Measurements from ENCODE around the gene ULK4. TPM values are rescaled to one million over a fixed set of nuclear protein-coding genes. Genes with fewer than 3 reads are reported as not detected.

The ULK4 gene
- total RNA-seq, 4 donors from 2014 or later = 8.4 to 43.8 (median 20.8) TPM

DNA sequence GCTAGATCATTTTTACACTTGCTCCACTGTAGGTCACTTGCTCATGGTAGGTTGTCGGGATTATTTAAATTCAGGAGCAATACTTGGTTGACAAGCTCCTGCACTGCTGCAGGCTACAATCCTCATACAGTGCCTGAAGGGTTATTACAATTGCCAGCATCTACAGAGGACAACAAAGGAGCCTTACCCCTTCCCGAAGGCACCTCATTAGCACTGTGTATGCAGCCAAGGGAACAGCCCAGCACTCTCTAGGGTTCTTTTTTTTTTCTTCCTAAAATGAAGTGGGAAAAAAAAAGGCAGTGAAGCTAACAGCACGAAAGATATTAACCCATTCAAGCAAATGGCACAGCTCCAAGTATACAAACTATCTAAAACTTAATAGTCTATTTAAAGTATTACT is 142.7 kb downstream of the ULK4 start:
- Histone ChIP-seq H3K9me3 (no peaks in the 10 kb centered on the region), H3K4me3 (no peak overlapping the region), H3K4me1 (no peaks in the 10 kb centered on the region), H3K36me3 (no peaks in the 10 kb centered on the region), H3K27me3 (no peaks in the 10 kb centered on the region), H3K27ac (no peak overlapping the region)
- TF ChIP-seq, protein P1, sequence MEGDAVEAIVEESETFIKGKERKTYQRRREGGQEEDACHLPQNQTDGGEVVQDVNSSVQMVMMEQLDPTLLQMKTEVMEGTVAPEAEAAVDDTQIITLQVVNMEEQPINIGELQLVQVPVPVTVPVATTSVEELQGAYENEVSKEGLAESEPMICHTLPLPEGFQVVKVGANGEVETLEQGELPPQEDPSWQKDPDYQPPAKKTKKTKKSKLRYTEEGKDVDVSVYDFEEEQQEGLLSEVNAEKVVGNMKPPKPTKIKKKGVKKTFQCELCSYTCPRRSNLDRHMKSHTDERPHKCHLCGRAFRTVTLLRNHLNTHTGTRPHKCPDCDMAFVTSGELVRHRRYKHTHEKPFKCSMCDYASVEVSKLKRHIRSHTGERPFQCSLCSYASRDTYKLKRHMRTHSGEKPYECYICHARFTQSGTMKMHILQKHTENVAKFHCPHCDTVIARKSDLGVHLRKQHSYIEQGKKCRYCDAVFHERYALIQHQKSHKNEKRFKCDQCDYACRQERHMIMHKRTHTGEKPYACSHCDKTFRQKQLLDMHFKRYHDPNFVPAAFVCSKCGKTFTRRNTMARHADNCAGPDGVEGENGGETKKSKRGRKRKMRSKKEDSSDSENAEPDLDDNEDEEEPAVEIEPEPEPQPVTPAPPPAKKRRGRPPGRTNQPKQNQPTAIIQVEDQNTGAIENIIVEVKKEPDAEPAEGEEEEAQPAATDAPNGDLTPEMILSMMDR (IDR thresholded peaks at IDR 0.05) = no peak
- TF ChIP-seq POLR2A (IDR thresholded peaks at IDR 0.05) = no peak
- DNase-seq = no peak

DNA sequence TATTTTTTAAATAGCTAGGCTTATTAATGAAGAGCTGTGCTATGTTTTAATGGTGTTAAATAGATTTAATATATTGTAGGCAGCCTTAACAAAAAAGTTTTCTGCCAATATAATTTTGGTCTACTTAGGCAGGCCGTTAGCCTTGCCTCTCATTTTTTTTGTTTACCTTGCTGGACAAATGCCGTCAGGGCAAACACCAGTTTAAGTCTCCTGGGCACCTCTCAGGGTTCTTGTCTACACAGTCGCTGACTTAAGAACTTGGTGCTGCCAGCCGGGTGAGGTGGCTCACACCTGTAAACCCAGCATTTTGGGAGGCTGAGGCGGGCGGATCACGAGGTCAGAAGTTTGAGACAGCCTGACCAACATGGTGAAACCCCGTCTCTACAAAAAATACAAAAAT is 153.3 kb downstream of the ULK4 start:
- Histone ChIP-seq H3K27ac (no peak overlapping the region), H3K9me3 (no peaks in the 10 kb centered on the region), H3K4me1 (no peaks in the 10 kb centered on the region), H3K4me3 (no peak overlapping the region), H3K27me3 (no peaks in the 10 kb centered on the region), H3K36me3 (no peaks in the 10 kb centered on the region)
- TF ChIP-seq, protein P1 (IDR thresholded peaks at IDR 0.05) = no peak
- TF ChIP-seq POLR2A (IDR thresholded peaks at IDR 0.05) = no peak
- no peak for DNase-seq

- Histone ChIP-seq H3K27me3 (no peaks in the 10 kb centered on the region), H3K36me3 (no peaks in the 10 kb centered on the region), H3K4me1 (no peaks in the 10 kb centered on the region), H3K9me3 (no peaks in the 10 kb centered on the region), H3K27ac (no peak overlapping the region), H3K4me3 (no peak overlapping the region)
- no peak for DNase-seq
- TF ChIP-seq, protein P1 (IDR thresholded peaks at IDR 0.05) = no peak
- no peak for TF ChIP-seq POLR2A (IDR thresholded peaks at IDR 0.05)
Observed at GRCh38 chr3:41808152-41808551, 153.8 kb downstream of the ULK4 start.

GRCh38 chr3:41794748-41795589 is 166.9 kb downstream of the ULK4 start:
- no peak for DNase-seq
- Histone ChIP-seq H3K36me3 (no peaks in the 10 kb centered on the region), H3K4me3 (no peak overlapping the region), H3K27ac (no peak overlapping the region), H3K4me1 (no peaks in the 10 kb centered on the region), H3K27me3 (no peaks in the 10 kb centered on the region), H3K9me3 (no peaks in the 10 kb centered on the region)
- TF ChIP-seq POLR2A (IDR thresholded peaks at IDR 0.05) = no peak
- TF ChIP-seq, protein P1 (IDR thresholded peaks at IDR 0.05) = no peak

GRCh38 chr3:41792806-41793205 is 169.1 kb downstream of the ULK4 start:
- no peaks in the 10 kb centered on the region for H3K36me3 ChIP-seq
- TF ChIP-seq POLR2A (IDR thresholded peaks at IDR 0.05) = no peak
- TF ChIP-seq, protein P1 (IDR thresholded peaks at IDR 0.05) = no peak
- no peak overlapping the region for H3K4me3 ChIP-seq
- DNase-seq = no peak
- no peaks in the 10 kb centered on the region for H3K4me1 ChIP-seq
- H3K27me3 ChIP-seq = no peaks in the 10 kb centered on the region
- H3K9me3 ChIP-seq = no peaks in the 10 kb centered on the region
- no peak overlapping the region for H3K27ac ChIP-seq
